Renal pelvis (tissue), 4 donors: Measurements from ENCODE around the gene RECQL5. TPM values are rescaled to one million over a fixed set of nuclear protein-coding genes. Genes with fewer than 3 reads are reported as not detected.
"Not testable (repeated sequence)": the region's sequence is repeated elsewhere in the genome, so short reads cannot be mapped to it uniquely, and the experiment has no call there.

ENCODE experiments used
- DNase-seq: peaks from one replicate; pipeline ENCODE4 v3.0.0-alpha.2; 2013
- polyA plus RNA-seq, 3 donors: library from polyadenylated mRNA; unstranded; fragments of 120-200 nt; gene quantifications; one replicate each; pipeline ENCODE4 v1.2.1, GENCODE V29; 2013; ENCODE audit not compliant: insufficient read length in 3 of 3

RECQL5 gene
- polyA plus RNA-seq, 3 donors = 43.5 to 62.4 (median 55.2) TPM

DNA sequence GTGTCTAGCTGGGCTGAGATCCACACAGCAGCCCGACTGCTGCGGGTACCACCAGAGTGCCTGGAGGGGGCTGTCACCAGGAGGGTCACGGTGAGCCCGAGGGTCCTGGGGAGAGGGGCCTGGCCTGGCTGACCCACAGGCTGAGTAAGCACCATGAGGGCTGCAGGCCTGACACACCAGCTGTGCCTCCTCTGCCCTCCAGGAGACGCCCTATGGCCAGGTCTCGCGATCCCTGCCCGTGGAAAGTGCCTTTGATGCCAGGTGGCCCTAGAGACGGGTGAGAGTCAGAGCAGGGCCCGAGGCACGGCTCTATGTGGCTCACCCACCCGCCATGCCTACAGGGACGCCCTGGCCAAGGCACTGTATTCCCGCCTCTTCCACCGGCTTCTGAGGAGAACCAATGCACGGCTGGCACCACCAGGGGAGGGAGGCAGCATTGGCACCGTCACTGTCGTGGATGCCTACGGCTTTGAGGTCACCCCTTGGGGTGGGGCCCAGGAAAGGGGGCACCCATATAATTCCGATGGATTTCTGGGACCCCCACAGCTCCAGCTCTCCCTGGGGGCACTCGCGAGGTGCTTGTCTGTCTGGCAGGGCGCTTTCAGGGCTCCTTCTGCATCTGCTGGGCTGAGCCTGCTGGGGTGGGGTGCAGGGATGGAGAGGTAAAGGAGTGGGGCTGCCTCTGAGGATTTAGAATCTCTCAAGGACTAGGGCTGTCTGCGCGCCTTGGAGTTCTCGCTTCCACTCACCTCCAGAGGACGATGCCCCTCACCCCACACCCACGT is 72.3 kb downstream of the RECQL5 start:
- DNase-seq = no peak

DNA sequence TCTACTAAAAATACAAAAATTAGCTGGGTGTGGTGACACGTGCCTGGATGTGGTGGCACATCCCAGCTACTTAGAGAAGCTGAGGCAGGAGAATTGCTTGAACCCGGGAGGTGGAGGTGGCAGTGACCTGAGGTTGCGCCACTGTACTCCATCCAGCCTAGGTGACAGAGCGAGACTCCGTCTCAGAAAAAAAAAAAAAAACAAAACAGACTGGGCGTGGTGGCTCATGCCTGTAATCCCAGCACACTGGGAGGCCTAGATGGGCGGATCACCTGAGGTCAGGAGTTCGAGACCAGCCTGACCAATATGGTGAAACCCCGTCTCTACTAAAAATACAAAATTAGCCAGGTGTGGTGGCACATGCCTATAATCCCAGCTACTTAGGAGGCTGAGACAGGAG is 73.5 kb downstream of the RECQL5 start:
- not testable (repeated sequence) for DNase-seq

DNA sequence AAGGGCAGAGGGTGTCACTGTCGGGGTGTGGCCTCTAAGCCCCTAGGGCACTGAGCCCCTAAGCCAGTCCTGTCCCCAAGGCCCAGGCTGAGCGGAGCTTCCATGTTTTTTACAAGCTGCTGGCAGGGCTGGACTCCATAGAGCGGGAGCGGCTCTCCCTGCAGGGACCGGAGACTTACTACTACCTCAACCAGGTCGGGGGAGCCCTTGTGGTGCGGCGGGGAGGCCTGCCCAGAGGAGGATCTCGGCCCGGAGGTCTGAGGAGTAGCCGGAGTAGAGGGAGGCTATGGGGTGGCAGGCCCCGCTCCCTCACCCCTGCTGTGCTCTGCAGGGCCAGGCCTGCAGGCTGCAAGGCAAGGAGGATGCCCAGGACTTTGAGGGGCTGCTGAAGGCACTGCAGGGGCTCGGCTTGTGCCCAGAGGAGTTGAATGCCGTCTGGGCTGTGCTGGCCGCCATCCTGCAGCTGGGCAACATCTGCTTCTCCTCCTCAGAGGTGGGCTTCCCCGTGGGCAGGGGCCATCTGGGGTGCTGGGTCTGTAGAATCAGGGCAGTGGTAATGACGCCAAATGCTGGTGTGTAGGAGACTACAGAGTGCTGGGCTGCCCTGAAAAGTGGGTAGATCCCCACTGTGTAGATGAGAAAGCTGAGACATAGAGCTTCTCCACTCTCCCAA is 74.5 kb downstream of the RECQL5 start:
- no peak for DNase-seq

DNA sequence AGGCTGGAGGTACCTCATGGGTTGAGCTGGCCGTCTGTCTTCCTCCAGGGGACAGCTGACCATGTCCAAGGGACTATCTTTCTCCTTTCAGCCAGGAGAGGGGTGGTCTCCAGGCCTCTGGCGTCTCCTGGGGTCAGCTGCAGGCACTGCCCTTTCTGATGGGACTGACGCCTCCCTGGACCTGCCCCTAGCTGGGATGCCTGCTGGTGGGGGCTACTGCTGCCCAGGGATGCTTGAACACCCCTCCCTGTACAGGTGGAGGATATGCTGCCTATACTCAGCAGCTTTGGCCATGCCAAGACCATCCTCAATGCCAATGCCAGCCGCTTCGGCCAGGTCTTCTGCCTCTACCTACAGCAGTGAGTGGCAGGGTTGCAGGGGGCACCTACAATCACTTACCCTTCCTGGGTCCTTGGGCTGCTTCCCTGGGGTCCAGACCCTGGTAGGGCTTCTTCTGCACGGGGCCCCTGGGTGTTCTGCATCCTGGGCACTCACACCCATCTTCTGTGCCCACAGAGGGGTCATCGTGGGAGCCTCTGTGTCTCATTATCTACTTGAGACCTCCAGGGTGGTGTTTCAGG is 75.1 kb downstream of the RECQL5 start:
- no peak for DNase-seq

DNA sequence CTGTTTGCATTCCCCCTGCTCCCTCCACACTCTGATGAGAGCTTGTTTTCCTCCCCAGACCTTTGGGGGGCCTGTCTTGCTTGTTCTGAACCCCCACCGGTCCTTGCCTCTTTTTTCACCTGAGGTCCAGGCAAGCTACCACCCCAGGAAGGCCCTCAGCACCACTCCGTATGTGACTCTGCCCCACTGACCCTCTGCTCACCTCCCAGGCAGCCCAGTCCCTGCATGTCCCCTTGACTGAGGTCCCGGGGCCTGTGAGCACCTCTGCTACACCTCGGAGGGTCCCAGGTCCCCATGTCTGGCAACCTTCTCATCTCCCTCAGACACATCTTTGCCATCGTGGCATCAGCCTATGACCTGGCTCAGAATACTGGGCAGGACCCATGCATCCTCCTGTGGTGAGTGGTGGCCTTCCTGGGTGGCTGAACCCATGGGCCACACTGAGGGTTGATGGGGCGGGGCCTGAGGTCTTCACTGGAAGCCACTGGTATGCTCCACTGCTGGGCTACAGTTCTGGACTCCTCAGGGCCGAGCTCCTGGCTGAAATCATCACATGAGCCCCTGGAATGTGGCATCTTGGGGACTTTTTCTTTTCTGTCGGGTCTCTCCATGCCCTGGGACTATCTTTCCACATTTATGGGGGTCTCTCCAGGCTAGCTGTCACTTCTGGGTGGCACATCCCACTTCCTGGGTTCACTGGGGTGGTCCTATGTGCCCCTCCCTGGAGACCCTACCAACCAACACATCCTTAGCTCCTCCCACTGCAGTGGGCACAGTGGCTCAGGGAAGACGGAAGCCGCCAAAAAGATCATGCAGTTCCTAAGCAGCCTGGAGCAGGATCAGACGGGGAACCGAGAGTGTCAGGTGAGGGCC is 75.9 kb downstream of the RECQL5 start:
- no peak for DNase-seq

DNA sequence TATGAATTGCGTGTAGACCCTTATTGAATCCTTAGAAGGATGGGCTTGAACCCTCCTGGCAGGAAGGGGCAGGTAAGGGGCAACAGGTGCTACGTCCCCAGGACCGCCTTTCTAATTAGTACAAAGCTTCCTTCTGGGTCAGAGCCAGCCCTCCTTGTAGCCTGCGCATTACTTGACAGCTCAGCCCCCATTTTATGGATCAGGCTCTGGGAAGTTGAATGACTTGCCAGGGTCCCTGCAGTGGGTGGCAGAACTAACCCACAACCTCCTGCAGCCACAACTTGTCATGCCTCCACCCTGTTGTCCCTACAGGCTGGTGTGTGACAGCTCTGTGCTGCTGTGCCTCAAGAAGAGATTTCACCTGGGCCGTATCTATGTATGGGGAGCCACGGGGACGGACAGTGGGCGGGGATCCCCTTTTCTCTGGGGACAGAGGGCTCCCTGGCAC is 76.6 kb downstream of the RECQL5 start:
- no peak for DNase-seq

DNA sequence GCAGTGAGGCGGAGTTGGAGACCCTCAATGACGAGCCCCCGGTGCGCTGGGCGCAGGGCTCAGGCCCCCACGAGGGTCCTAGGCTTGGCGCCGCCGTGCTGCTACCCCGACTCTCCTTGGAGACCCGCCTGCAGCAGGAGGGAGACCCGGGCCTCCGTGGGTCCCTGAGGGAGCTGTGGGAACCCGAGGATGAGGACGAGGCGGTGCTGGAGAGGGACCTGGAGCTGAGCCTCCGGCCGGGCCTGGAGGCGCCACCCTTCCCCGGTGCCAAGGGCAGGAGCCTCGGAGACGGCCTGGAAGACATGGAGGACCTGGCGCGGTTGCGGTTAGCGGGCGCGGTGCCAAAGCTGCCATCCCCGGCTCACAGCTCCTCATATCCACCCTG is 77.0 kb downstream of the RECQL5 start:
- DNase-seq = no peak

DNA sequence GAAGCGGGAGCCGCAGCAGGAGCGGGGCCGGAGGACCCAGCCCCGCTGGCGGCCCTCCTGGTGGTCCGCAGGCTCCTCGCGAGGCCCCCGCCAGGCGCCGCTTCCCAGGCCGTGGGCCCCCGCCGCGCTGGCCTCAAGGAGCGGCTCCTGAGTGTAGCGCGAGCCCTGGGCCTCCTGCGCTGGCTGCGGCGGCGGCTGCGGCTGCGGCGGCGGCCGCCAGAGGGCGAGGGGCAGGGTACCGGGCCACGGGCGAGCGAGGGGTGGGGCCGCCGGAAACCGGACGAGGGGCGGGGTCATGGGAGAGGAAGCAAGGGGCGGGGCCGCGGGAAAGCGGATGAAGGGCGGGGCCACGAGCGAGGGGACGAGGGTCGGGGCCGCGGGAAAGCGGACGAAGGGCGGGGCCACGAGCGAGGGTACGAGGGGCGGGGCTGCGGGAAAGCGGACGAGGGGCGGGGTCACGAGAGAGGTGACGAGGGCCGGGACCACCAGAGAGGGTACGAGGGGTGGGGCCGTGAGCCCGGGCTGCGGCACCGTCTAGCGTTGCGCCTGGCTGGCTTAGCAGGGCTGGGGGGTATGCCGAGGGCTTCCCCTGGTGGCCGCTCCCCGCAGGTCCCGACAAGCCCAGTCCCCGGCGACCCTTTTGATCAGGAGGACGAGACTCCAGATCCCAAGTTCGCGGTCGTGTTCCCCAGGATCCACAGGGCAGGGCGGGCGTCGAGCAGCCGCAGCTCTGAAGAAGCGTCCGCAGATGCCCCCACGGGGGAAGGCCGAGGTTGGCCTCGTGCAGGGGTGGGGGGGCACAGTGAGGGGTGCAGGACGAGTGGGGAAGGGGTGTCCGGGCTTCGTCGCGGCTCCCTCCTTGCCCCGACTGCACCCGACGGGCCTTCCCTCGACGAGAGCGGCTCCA is 77.7 kb downstream of the RECQL5 start:
- peak; percentile 93 for DNase-seq

DNA sequence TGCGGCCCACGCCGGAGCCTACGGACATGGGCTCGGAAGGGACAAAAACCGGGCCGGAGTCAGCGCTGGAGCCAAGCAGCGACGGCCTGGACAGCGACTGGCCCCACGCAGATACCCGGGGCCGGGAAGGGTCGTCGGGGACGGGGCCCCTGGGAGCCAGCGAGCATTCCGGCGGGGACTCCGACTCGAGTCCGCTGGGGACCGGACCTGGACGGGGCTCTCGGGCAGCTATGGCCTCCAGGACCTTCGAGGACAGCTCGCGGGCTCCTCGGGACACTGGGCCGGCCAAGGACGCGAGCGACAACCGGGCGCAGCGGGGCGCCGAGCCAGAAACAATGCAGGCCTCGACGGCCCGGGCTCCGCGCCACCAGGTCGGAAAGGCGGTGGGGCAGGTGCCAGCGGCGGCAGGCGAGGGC is 78.3 kb downstream of the RECQL5 start:
- DNase-seq = no peak

DNA sequence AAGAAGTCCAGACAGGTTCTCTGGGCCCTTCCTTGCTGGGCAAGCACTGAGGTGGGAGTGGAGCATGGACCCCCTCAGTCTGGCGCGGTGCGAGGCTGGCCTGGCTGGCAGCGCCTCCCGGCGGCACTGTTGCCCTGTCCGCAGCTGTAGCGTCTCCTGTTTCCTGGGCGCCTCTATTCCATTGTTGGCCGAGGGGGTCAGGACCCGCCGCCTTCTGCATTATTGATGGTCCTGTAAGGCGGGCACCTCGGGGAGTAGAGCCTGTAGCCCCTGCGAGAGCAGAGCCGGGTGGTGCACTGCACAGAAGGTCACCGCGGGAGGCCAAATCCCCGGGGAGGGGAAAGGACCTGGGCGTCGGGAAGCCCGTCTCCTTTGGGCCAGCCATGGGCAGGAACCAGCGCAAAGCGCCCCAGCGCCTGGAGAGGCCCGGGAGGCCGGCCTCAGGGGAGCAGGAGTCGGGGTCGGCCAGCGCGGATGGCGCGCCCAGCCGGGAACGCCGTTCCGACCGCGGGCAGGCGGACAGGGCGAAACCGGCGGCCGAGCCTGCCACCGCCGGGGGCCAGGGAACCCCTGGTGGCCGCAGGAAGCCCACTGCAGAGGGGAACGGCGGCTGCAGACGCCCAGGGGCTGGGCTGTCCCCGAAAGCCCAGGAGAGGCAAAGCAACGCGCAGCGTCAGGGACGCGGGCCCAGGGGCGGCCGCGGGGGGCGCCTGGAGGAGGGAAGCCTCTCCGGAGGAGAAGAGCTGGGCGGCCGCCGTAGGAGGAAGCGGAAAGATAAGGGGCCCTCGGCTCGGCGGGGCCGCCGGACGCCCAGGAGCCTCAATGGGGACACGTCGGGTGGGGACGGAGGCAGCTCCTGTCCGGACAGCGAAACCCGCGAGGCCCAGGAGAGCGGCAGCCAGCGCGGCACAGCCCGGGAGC is 79.0 kb downstream of the RECQL5 start, which contains the start of gene MYO15B:
TSS of gene MYO15B (plus strand) at position 126 of the 921 bp plus-strand sequence. CDS start at position 384, 258 bp downstream.
- peak; percentile 72 for DNase-seq

DNA sequence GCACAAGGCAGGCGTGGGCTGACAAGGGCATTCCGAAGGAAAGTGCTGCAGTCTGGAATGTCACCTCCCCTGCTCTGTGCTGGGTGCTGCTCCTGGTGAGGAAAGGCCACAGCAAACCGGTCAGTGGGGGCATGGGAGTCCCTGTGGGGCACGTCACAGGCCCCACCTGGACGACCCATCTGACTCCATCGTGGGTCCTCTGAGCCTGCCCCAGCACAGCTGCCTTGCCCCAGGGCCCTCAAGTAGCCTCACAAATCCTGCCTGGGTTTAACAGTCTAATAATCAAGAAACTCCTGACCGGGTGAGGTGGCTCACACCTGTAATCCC is 82.1 kb downstream of the RECQL5 start:
- no peak for DNase-seq

DNA sequence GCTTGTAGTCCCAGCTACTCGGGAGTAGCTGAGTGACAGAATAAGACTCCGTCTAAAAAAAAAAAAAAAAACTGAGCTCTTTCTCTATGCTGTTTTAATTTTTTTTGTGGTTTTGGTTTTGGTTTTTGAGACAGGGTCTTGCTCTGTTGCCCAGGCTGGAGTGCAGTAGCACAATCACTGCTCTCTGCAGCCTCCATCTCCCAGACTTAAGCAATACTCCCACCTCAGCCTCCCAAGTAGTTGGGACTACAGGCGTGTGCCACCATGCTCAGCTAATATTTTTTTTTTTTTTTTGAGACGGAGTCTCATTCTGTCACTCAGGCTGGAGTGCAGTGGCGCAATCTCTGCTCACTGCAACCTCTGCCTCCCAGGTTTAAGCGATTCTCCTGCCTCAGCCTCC is 83.8 kb downstream of the RECQL5 start:
- DNase-seq = not testable (repeated sequence)

DNA sequence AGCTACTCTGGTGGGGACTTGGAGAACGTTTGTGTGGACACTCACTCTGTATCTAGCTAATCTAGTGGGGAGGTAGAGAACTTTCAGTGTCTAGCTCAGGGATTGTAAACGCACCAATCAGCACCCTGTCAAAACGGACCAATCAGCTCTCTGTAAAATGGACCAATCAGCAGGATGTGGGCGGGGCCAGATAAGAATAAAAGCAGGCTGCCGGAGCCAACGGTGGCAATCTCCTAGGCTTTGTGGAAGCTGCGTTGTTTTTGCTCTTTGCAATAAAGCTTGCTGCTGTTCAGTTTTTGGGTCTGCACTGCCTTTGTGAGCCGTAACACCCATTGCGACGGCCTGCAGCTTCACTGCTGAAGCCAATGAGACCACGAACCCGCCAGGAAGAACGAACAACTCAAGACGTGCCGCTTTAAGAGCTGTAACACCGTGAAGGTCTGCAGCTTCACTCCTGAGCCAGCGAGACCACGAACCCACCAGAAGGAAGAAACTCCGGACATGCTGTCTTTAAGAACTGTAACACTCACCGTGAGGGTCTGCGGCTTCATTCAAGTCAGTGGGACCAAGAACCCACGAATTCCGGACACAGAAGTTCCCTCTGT is 85.7 kb downstream of the RECQL5 start:
- not testable (repeated sequence) for DNase-seq

Other genes with a start within 250 kb of the RECQL5 start
- gene TMEM94, start 210.5 kb downstream of the RECQL5 start, polyA plus RNA-seq = 100 to 1,000 TPM; 103 to 117 (median 105) TPM
- gene CASKIN2, start 151.6 kb downstream of the RECQL5 start, polyA plus RNA-seq = 10 to 100 TPM; 27.8 to 32.8 (median 32.7) TPM
- 10 to 100 TPM; 45.4 to 58.8 (median 55.8) TPM for gene TSEN54, start 150.6 kb downstream of the RECQL5 start, polyA plus RNA-seq
- 100 to 1,000 TPM in 1 of 3 donors, 10 to 100 TPM in 2; 66.7 to 107 (median 99.7) TPM for gene LLGL2, start 141.5 kb downstream of the RECQL5 start, polyA plus RNA-seq
- 100 to 1,000 TPM; 130 to 193 (median 175) TPM for gene MYO15B, start 79.4 kb downstream of the RECQL5 start, polyA plus RNA-seq
- gene SMIM5, start 33.7 kb downstream of the RECQL5 start, polyA plus RNA-seq = 1 to 10 TPM; 6.6 to 9.2 (median 8.1) TPM
- 100 to 1,000 TPM in 1 of 3 donors, 10 to 100 TPM in 2; 92.2 to 104 (median 98.5) TPM for gene SAP30BP, start 184 bp upstream of the RECQL5 start, polyA plus RNA-seq
- gene ITGB4, start 54.3 kb upstream of the RECQL5 start, polyA plus RNA-seq = 10 to 100 TPM; 12.5 to 17.1 (median 16.2) TPM
- gene GALK1, start 98.0 kb upstream of the RECQL5 start, polyA plus RNA-seq = 10 to 100 TPM; 33.7 to 40.4 (median 38.3) TPM
- gene UNK, start 117.7 kb upstream of the RECQL5 start, polyA plus RNA-seq = 10 to 100 TPM; 42.3 to 55.1 (median 46.7) TPM
- gene UNC13D, start 177.2 kb upstream of the RECQL5 start, polyA plus RNA-seq = 1 to 10 TPM; 4.8 to 6.6 (median 6.3) TPM
- gene WBP2, start 188.2 kb upstream of the RECQL5 start, polyA plus RNA-seq = 10 to 100 TPM; 82.9 to 89.7 (median 88.1) TPM
- 1 to 10 TPM; 7.5 to 9.5 (median 7.8) TPM for gene TRIM47, start 211.4 kb upstream of the RECQL5 start, polyA plus RNA-seq
- gene TRIM65, start 229.8 kb upstream of the RECQL5 start, polyA plus RNA-seq = 10 to 100 TPM; 14.6 to 16.7 (median 16.3) TPM
- gene MRPL38, start 237.7 kb upstream of the RECQL5 start, polyA plus RNA-seq = 100 to 1,000 TPM in 1 of 3 donors, 10 to 100 TPM in 2; 91.2 to 114 (median 97.4) TPM